Renal pelvis (tissue), 3 donors: ENCODE measurements around the gene MYOCD. TPM values are rescaled to one million over a fixed set of nuclear protein-coding genes. Genes with fewer than 3 reads are reported as not detected.

Experiments
- polyA plus RNA-seq, 3 donors: library from polyadenylated mRNA; unstranded; fragments of 120-200 nt; gene quantifications; one replicate each; pipeline ENCODE4 v1.2.1, GENCODE V29; 2013; ENCODE audit not compliant: insufficient read length in 3 of 3

The MYOCD gene
- polyA plus RNA-seq, 3 donors: 2.2 to 6.4 (median 6.3) TPM

Other genes starting within 250 kb of the MYOCD start
- 1 to 10 TPM; 6.6 to 9.7 (median 9.0) TPM for gene ARHGAP44, start 123.6 kb downstream of the MYOCD start, polyA plus RNA-seq